GM12878 (cell line): ENCODE measurements around the gene GALNT16. TPM values are rescaled to one million over a fixed set of nuclear protein-coding genes. Genes with fewer than 3 reads are reported as not detected.
"Not testable (repeated sequence)": the region's sequence is repeated elsewhere in the genome, so short reads cannot be mapped to it uniquely, and the experiment has no call there.

ENCODE experiments used
- ATAC-seq: fragments of 200-7000 bp; cut with Tn5 transposase; 3 replicates; pipeline ENCODE4 v1.9.1; 2020; ENCODE audit warnings: mild to moderate bottlenecking, moderate library complexity
- BruUV-seq: library from RNA; stranded (reverse); fragments of 400-500 nt; replicated peaks from 2 replicates; lab custom pipeline; 2021; lab: Mats Ljungman, UMichigan
- CTCF ChIA-PET: fragments of 300-600 bp; sonication (Branson Sonifier 250); formaldehyde crosslinking; extraction: SDS; loops from one replicate; lab custom pipeline; 2021; ENCODE audit warnings: inconsistent platforms; lab: Yijun Ruan, JAX
- POLR2A ChIA-PET: fragments of 350-600 bp; formaldehyde crosslinking; extraction: SDS; loops from one replicate; lab custom pipeline; 2021; ENCODE audit warnings: inconsistent platforms; lab: Charles Lee
- RAD21 ChIA-PET: fragments of 300-600 bp; sonication (Branson Sonifier 250); formaldehyde crosslinking; loops from one replicate; lab custom pipeline; 2023; ENCODE audit warnings: antibody characterized with exemption; ENCODE audit not compliant: unreplicated experiment; lab: Charles Lee
- SMC1A ChIA-PET: fragments of 300-600 bp; sonication (Branson Sonifier 250); formaldehyde crosslinking; loops from one replicate; lab custom pipeline; 2023; ENCODE audit not compliant: unreplicated experiment, uncharacterized antibody; lab: Charles Lee
- DNase-seq: peaks from one replicate; pipeline ENCODE4 v3.0.0-alpha.2; 2011; ENCODE audit warnings: low read depth, low spot score
- FAIRE-seq: peaks from 3 replicates; lab custom pipeline; 2011; peaks lifted over from hg19 to GRCh38; lab: Jason Lieb, UNC
- H2AFZ ChIP-seq: 2 replicates; pipeline ENCODE4 v1.6.0; 2011; ENCODE audit warnings: low read depth, low read length, control low read depth; ENCODE audit not compliant: control insufficient read depth
- H3K27ac ChIP-seq: 2 replicates; pipeline ENCODE4 v1.5.1; 2011; ENCODE audit warnings: control low read depth; ENCODE audit not compliant: control insufficient read depth, insufficient read depth
- H3K27me3 ChIP-seq, 2 experiments: replicated peaks in 1 of 2; 2 replicates each; pipeline versions ENCODE4 v1.6.0 to v1.6.1; 2011; ENCODE audit warnings: low read length in 1 of 2; ENCODE audit not compliant: control insufficient read depth in 2 of 2, insufficient read depth in 2 of 2
- H3K36me3 ChIP-seq, 2 experiments: 2 replicates each; pipeline ENCODE4 v1.5.1; 2011; ENCODE audit warnings: low read length in 1 of 2; ENCODE audit not compliant: control insufficient read depth in 2 of 2, insufficient read depth in 2 of 2
- H3K4me1 ChIP-seq: 2 replicates; pipeline ENCODE4 v1.6.1; 2011; ENCODE audit warnings: mild to moderate bottlenecking, low read length, moderate library complexity, mixed read lengths; ENCODE audit not compliant: control insufficient read depth, insufficient read depth
- H3K4me2 ChIP-seq: 2 replicates; pipeline ENCODE4 v1.6.0; 2011; ENCODE audit warnings: control low read depth; ENCODE audit not compliant: control insufficient read depth, insufficient read depth
- H3K4me3 ChIP-seq: fragments of 200-600 bp; sonication (generic); 2 replicates; pipeline ENCODE4 v1.5.1; 2016
- H3K79me2 ChIP-seq: 2 replicates; pipeline ENCODE4 v1.6.0; 2011; ENCODE audit warnings: low read length; ENCODE audit not compliant: control insufficient read depth, insufficient read depth
- H3K9ac ChIP-seq: 2 replicates; pipeline ENCODE4 v1.8.0; 2011; ENCODE audit warnings: low read length, control low read depth, mixed read lengths; ENCODE audit not compliant: control insufficient read depth, insufficient read depth
- H3K9me3 ChIP-seq: replicated peaks from 3 replicates; pipeline ENCODE4 v1.5.1; 2011; ENCODE audit warnings: mild to moderate bottlenecking, low read length; ENCODE audit not compliant: control insufficient read depth, insufficient read depth
- H4K20me1 ChIP-seq: 2 replicates; pipeline ENCODE4 v1.6.0; 2011; ENCODE audit not compliant: control insufficient read depth, insufficient read depth
- ASH2L ChIP-seq: fragments of 300-600, 200-600 bp; sonication (generic); IDR thresholded peaks from 2 replicates; pipeline ENCODE4 v1.6.1; 2017; ENCODE audit warnings: low read depth, mild to moderate bottlenecking, borderline replicate concordance
- ATF7 ChIP-seq: fragments of 450-650 bp; IDR thresholded peaks from 2 replicates; pipeline ENCODE4 v1.6.1; 2016; ENCODE audit warnings: low read depth, mild to moderate bottlenecking
- CBFB ChIP-seq: IDR thresholded peaks from 2 replicates; pipeline ENCODE4 v1.6.1; 2016; ENCODE audit warnings: antibody characterized with exemption, low read depth
- HDGF ChIP-seq: fragments of 450-650 bp; IDR thresholded peaks from 2 replicates; pipeline ENCODE4 v1.6.1; 2016; ENCODE audit warnings: antibody characterized with exemption
- MEF2B ChIP-seq: fragments of 450-650 bp; IDR thresholded peaks from 2 replicates; pipeline ENCODE4 v1.6.1; 2018; ENCODE audit warnings: mild to moderate bottlenecking, moderate library complexity; ENCODE audit not compliant: partially characterized antibody, poor library complexity, severe bottlenecking
- POLR2A ChIP-seq: IDR thresholded peaks from 2 replicates; pipeline ENCODE4 v1.6.1; 2011; ENCODE audit warnings: low read depth, mild to moderate bottlenecking, low read length
- SIX5 ChIP-seq: IDR thresholded peaks from 2 replicates; pipeline ENCODE4 v1.6.1; 2011; ENCODE audit warnings: mild to moderate bottlenecking, low read depth, low read length, moderate library complexity; ENCODE audit not compliant: severe bottlenecking
- STAT3 ChIP-seq: IDR thresholded peaks from 2 replicates; pipeline ENCODE4 v1.6.1; 2011; ENCODE audit warnings: low read depth, low read length, improper control_type of control experiment
- WGBS: methylation state at CpG from one replicate; pipeline ENCODE4 v1.1.6; 2016; ENCODE audit warnings: low lambda C conversion rate; ENCODE audit not compliant: insufficient replicate concordance, insufficient coverage; ENCODE audit errors: missing lambda C conversion rate; 5-methylcytosine and 5-hydroxymethylcytosine counted together
- in situ Hi-C: fragments of 300-500 bp; cut with MboI; formaldehyde crosslinking; loops from 9 replicates; pipeline ENCODE4 v1.14.3; 2018; ENCODE audit warnings: mixed read lengths
- intact Hi-C: fragments of 100-400 bp; cut with micrococcal nuclease; formaldehyde crosslinking; loops from one replicate; pipeline ENCODE4 v1.14.2; 2022; ENCODE audit not compliant: unreplicated experiment
- polyA plus RNA-seq, 11 experiments: library from polyadenylated mRNA; depleted of rRNA in 4 of 11; unstranded in 6 of 11; stranded (reverse) in 5 of 11; fragments of >200 nt; fragmentation: Nextera tagmentation in 4 of 11; fragmentation: Illumina TruSeq in 1 of 11; extraction: Ambion mirVana in 4 of 11; extraction: Trizol in 1 of 11; gene quantifications; 1 replicate in 1 of 11; 2 replicates in 10 of 11; pipeline versions ENCODE4 v1.2.1 to v1.2.3, GENCODE V29; 2011 to 2016; ENCODE audit warnings: inconsistent platforms in 2 of 11, missing spikeins in 2 of 11, low read depth in 1 of 11
- total RNA-seq, 4 experiments: library from RNA; depleted of rRNA in 3 of 4; stranded (reverse); fragments of >200 nt in 3 of 4; fragmentation: Illumina TruSeq in 1 of 4; extraction: Trizol in 1 of 4; gene quantifications; 2 replicates each; pipeline versions ENCODE4 v1.2.1 to v1.2.3, GENCODE V29; 2013 to 2021
- TF ChIP-seq, protein P1 (sequence below): IDR thresholded peaks from 2 replicates; pipeline ENCODE4 v1.6.1; 2012; ENCODE audit warnings: low read depth, low read length, improper control_type of control experiment
- TF ChIP-seq, protein P2 (sequence below): fragments of 450-650 bp; IDR thresholded peaks from 2 replicates; pipeline ENCODE4 v1.6.1; 2016; ENCODE audit warnings: mild to moderate bottlenecking
- TF ChIP-seq, protein P3 (sequence below): fragments of 450-650 bp; IDR thresholded peaks from 2 replicates; pipeline ENCODE4 v1.6.1; 2017; ENCODE audit warnings: mild to moderate bottlenecking, moderate library complexity

The GALNT16 gene
- total and polyA plus RNA-seq, 10 of the 15 experiments (the other 5 are each of a cell fraction or from before 2014, with no cell fraction given): under 0.01 to 0.08 (median 0.03) TPM; not detected in 3

DNA sequence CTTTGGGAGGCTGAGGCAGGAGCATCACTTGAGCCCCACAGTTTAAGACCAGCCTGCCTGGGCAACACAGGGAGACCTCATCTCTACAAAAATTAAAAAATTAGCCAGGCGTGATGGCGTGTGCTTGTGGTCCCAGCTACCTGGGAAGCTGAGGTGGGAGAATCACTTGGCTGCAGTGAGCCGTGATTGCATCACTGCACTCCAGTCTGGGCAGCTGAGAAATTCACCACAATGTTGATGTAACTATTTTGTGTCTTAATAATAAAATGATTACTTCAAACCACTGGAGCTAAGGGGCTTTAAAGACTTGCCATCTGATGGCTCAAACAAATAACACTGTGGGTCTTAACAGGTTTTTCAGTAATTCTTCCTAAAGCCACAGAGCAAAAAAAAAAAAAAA lies 127.4 kb downstream of the GALNT16 start (continued):
- TF ChIP-seq SIX5 (no peak), ASH2L (no peak), CBFB (no peak), STAT3 (no peak), MEF2B (no peak), POLR2A (no peak)
- TF ChIP-seq, protein P1, sequence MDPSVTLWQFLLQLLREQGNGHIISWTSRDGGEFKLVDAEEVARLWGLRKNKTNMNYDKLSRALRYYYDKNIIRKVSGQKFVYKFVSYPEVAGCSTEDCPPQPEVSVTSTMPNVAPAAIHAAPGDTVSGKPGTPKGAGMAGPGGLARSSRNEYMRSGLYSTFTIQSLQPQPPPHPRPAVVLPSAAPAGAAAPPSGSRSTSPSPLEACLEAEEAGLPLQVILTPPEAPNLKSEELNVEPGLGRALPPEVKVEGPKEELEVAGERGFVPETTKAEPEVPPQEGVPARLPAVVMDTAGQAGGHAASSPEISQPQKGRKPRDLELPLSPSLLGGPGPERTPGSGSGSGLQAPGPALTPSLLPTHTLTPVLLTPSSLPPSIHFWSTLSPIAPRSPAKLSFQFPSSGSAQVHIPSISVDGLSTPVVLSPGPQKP: no peak
- TF ChIP-seq, all 136 proteins: peak for 0

DNA sequence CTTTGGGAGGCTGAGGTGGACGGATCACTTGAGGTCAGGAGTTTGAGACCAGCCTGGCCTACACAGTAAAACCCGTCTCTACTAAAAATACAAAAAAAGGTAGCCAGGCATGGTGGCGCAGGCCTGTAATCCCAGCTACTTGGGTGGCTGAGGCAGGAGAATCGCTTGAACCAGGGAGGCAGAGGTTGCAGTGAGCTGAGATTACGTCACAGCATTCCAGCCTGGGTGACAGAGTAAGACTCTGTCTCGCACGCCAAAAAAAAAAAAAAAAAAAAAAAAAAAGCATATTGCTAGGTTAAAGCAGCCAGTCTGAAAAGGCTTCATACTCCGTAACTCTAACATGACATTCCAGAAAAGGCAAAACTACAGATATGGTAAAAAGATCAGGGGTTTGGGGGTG lies 131.4 kb downstream of the GALNT16 start:
- BruUV-seq, DNase-seq, in situ Hi-C loops, H3K27me3 ChIP-seq, H2AFZ ChIP-seq, H3K9ac ChIP-seq, FAIRE-seq, H3K9me3 ChIP-seq, H4K20me1 ChIP-seq, ATAC-seq: not testable (repeated sequence)
- Histone ChIP-seq H3K4me3 (peak overlapping the region; percentile 53), H3K4me2 (peak overlapping the region; percentile 61), H3K79me2 (peaks cover 89% of the 10 kb centered on the region), H3K4me1 (peaks cover 29% of the 10 kb centered on the region), H3K27ac (peak overlapping the region; percentile 65), H3K36me3 (peaks cover 8 to 58% of the 10 kb centered on the region in 2 experiments)
- intact Hi-C loops: loop anchor here (10.0 kb wide), 1 partner anchor 223 kb away; the partner anchor contains the start of gene SUSD6
- TF ChIP-seq ATF7: 0 out of 2 replicates have a peak, but pooled peaks have one; percentile 10
- TF ChIP-seq HDGF: peak; percentile 55; the same call in 1 of the 2 replicates
- TF ChIP-seq, protein P2, sequence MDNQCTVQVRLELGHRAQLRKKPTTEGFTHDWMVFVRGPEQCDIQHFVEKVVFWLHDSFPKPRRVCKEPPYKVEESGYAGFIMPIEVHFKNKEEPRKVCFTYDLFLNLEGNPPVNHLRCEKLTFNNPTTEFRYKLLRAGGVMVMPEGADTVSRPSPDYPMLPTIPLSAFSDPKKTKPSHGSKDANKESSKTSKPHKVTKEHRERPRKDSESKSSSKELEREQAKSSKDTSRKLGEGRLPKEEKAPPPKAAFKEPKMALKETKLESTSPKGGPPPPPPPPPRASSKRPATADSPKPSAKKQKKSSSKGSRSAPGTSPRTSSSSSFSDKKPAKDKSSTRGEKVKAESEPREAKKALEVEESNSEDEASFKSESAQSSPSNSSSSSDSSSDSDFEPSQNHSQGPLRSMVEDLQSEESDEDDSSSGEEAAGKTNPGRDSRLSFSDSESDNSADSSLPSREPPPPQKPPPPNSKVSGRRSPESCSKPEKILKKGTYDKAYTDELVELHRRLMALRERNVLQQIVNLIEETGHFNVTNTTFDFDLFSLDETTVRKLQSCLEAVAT: peak; percentile 79
- TF ChIP-seq, protein P3, sequence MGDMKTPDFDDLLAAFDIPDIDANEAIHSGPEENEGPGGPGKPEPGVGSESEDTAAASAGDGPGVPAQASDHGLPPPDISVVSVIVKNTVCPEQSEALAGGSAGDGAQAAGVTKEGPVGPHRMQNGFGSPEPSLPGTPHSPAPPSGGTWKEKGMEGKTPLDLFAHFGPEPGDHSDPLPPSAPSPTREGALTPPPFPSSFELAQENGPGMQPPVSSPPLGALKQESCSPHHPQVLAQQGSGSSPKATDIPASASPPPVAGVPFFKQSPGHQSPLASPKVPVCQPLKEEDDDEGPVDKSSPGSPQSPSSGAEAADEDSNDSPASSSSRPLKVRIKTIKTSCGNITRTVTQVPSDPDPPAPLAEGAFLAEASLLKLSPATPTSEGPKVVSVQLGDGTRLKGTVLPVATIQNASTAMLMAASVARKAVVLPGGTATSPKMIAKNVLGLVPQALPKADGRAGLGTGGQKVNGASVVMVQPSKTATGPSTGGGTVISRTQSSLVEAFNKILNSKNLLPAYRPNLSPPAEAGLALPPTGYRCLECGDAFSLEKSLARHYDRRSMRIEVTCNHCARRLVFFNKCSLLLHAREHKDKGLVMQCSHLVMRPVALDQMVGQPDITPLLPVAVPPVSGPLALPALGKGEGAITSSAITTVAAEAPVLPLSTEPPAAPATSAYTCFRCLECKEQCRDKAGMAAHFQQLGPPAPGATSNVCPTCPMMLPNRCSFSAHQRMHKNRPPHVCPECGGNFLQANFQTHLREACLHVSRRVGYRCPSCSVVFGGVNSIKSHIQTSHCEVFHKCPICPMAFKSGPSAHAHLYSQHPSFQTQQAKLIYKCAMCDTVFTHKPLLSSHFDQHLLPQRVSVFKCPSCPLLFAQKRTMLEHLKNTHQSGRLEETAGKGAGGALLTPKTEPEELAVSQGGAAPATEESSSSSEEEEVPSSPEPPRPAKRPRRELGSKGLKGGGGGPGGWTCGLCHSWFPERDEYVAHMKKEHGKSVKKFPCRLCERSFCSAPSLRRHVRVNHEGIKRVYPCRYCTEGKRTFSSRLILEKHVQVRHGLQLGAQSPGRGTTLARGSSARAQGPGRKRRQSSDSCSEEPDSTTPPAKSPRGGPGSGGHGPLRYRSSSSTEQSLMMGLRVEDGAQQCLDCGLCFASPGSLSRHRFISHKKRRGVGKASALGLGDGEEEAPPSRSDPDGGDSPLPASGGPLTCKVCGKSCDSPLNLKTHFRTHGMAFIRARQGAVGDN: 0 out of 2 replicates have a peak, but pooled peaks have one; percentile 1
- ChIA-PET RAD21 (interaction anchor here (0.6 to 11.7 kb wide), 7 partner anchors 13 to 381 kb away, joined by 3 to 143 read pairs (median 5); no protein-coding TSS in a partner anchor), SMC1A (interaction anchor here (0.9 to 3.3 kb wide), 10 partner anchors 9 to 105 kb away, joined by 3 to 21 read pairs (median 5); no protein-coding TSS in a partner anchor), CTCF (interaction anchor here (0.9 to 1.8 kb wide), 4 partner anchors 10 to 40 kb away, joined by 3 to 6 read pairs (median 5); no protein-coding TSS in a partner anchor), POLR2A (interaction anchor here (0.6 to 2.1 kb wide), 10 partner anchors 8 to 1098 kb away, joined by 3 to 10 read pairs (median 5); no protein-coding TSS in a partner anchor)
- 95% methylated on average over 6 of the region's 8 CpGs for WGBS
